Measurements from ENCODE around the gene KLHL6.
"Not testable (repeated sequence)": the region's sequence is repeated elsewhere in the genome, so short reads cannot be mapped to it uniquely, and the experiment has no call there.

Gene KLHL6

GRCh38 chr3:183529185-183529584 lies 26.3 kb downstream of the KLHL6 start:
- DNase-seq = no peak

- DNase-seq = not testable (repeated sequence)
These were observed 26.7 kb downstream of the KLHL6 start for GRCh38 chr3:183528758-183529157.

GRCh38 chr3:183527428-183528379 lies 27.8 kb downstream of the KLHL6 start:
- DNase-seq = no peak

DNA sequence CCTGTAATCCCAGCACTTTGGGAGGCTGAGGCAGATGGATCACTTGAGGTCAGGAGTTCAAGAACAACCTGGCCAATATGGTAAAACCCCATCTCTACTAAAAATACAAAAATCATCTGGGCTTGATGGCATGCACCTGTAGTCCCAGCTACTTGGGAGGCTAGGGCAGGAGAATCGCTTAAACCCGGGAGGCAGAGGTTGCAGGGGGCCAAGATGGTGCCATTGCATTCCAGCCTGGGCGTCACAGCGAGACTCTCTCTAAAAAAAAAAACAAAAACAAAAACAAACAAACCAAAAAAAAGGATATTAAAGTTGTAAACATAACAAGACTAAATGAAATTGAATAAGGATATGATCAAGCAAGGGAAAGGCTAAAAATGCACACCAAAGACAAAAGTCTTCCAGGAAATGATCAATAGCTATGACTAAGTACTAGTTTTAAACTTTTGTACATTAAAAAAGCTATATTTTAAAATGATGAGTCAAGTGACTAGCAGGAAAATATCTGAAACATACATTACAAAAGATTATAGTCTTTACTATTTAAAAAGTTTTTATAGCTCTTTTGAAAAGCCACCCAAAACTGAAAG lies 28.6 kb downstream of the KLHL6 start:
- DNase-seq = no peak

GRCh38 chr3:183524476-183524875 lies 31.0 kb downstream of the KLHL6 start:
- no peak for DNase-seq

DNA sequence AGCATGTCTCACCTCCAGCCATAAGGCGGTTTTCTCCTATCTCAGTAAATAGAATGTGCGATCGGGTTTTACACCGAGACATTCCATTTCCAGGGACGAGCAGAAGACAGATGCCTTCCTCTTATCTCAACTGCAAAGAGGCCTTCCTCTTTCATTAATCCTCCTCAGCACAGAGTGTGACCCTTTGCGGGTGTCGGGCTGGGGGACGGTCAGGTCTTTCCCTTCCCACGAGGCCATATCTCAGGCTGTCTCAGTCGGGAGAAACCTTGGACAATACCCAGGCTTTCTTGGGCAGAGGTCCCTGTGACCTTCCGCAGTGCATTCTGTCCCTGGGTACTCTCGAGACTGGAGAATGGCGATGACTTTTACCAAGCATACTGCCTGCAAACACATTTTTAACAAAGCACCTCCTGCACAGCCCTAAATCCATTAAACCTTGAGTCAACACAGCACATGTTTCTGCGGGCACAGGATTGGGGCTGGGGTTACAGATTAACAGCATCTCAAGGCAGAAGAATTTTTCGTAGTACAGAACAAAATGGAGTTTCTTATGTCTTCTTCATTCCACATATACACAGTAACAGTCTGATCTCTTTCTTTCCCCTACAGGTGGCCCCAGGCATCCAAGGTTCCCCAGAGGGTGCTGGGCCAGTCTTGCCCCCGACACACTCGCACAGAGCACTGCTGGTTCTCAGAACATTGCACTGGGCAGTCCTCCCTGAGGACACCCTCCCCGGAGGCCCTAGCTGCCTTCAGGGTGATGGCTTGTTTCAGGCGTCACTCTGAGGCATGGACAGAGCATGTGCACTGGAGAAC lies 34.6 kb downstream of the KLHL6 start:
- not testable (repeated sequence) for DNase-seq

- DNase-seq = not testable (repeated sequence)
These were observed 35.2 kb downstream of the KLHL6 start for GRCh38 chr3:183520295-183520694.

- no peak for DNase-seq
These were observed 35.6 kb downstream of the KLHL6 start for GRCh38 chr3:183519891-183520290.

DNA sequence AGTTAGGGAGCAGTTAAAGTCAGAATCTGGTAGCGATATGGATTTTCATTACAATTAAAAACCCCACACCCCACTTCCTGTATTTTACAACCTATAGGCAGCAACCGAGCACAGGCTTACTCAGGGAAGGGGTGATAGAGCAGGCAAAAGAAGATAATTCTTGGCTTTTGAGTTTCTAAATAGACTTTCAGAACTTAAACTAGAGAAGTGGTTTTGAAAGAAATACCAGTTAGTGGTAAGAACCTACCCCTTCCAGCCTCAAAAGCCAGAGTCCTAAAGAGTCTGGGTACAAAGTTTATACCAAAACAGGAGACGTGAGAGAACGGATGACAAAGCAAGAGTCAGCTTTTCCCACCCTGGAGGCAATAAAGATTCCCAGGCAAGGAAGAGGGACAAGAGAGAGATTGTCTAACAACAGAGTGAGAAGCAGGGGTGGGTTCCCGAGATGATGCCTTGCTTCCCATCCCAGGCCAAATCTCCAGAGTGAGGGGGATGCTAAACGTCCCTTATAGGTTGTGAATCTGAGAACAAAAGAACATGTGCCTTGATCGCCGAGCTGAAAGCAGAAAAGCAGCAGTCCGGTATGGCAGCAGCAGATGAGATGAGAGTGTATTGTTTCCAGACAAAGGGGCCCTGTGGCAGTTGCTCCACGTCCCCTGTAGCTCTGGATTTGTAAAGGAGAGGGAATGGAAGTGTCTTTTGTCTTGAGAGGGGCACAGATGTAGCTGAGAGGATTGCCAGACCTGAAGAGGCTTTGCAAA lies 36.8 kb downstream of the KLHL6 start:
- DNase-seq = no peak

GRCh38 chr3:183517607-183518006 lies 37.9 kb downstream of the KLHL6 start:
- no peak for DNase-seq

- DNase-seq = no peak
These were observed 39.3 kb downstream of the KLHL6 start for GRCh38 chr3:183515968-183516851.

GRCh38 chr3:183514021-183514420 lies 41.5 kb downstream of the KLHL6 start:
- no peak for DNase-seq

DNA sequence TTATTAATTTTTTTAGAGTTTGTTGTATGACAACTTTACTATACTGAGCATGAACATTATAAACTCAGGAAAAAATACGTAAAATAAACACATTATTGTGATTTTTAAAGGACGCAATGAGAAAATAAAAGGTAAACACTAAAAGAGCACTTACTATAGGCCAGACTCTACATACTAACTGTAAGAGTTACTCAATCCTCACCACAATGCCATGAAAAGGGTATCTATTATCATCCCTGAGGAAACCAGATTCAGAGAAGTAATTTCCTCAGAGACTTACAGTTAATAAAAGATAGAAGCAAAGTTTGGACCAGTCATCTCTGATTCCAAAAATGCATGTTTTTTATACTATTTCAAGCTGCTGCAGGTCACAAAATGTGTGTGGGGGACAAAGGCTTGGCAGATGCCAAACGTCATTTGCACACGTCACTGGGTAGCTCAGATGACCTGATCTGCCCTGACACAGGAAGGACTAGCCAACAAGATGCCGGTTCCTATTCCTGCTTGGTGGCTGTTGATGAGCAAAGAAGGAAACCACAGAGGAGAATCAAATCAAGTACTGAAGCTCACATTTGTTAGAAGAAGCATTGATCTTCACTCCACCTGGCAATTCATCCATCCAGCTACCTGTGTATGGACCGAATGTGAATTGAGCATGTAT lies 42.3 kb downstream of the KLHL6 start:
- no peak for DNase-seq

DNA sequence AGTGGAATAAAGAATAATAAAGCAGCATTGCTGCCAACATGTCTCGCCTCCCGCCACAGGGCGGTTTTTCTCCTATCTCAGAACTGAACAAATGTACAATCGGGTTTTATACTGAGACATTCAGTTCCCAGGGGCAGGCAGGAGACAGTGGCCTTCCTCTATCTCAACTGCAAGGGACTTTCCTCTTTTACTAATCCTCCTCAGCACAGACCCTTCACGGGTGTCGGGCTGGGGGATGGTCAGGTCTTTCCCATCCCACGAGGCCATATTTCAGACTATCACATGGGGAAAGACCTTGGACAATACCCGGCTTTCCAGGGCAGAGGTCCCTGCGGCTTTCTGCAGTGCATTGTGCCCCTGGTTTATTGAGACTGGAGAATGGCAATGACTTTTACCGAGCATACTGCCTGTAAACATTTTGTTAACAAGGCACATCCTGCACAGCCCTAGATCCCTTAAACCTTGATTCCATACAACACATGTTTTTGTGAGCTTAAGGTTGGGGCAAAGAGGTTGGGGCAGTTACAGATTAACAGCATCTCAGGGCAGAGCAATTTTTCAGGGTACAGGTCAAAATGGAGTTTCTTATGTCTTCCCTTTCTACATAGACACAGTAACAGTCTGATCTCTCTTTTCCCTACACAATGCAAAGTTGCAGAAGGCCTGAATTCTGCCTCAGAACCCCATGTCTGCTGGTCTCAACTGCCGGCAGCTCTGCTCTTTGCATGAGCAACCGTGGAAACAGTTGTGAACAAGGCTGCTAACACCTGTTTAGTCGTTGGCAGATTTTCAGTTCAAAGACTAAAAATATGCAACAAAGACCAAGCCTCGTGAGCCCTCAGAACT lies 44.0 kb downstream of the KLHL6 start:
- DNase-seq = not testable (repeated sequence)

DNA sequence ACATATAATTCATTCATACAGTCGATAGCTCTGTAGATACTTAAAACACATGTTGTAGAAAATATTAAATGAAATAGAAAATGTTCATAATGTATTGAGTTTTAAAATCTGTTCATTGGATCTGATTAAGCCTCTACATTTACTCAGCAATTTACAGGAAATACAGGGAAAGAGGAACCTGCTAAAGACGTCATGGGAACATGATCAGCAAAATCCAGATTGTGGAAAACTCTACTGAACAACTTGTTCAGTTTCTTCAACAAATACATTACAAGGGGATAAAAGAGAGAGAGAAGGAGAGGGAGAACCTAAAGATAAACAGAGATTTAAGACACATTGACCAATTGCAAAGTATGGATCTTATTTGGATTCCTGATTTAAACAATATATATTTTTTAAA lies 46.7 kb downstream of the KLHL6 start:
- DNase-seq = no peak

- no peak for DNase-seq
These were observed 48.0 kb downstream of the KLHL6 start for GRCh38 chr3:183507551-183507950.

GRCh38 chr3:183506674-183507320 lies 48.7 kb downstream of the KLHL6 start:
- peak; percentile 51 for DNase-seq

DNA sequence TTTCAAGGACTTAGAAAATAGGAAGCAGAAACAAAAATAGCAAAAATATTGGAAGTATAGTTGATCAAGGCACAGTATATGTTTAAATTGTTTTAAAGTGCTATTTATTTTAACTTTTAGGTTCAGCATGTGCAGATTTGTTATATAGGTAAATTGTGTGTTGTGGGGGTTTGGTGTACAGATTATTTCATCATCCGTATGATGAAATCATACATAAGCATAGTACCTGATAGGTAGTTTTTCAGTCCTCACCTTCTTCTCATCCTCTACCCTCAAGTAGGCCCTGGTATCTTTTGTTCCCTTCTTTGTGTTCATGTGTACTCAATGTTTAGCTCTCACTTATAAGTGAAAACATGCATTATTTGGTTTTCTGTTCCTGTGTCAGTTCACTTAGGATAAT lies 50.9 kb downstream of the KLHL6 start:
- no peak for DNase-seq

DNA sequence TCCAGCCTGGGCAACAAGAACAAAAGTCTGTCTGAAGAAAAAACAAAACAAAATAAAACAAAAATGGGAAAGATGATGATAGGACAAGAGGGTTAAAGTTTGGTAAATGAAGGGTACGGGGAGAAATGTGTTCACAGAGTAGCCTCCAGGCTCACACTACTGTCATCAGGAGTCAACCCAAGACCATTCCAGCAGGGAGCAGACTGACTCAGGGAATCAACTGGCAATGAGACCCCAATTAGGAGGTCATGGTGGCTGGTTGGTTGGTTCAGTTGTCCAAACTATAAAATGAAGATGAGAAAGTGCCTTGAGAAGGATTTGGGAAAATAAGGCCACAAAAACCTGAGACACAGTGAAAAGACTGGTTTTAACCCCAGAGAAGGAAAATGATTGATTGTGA lies 51.8 kb downstream of the KLHL6 start:
- no peak for DNase-seq
